K562 (cell line): ENCODE data around the gene BNIP5. TPM values are rescaled to one million over a fixed set of nuclear protein-coding genes. Genes with fewer than 3 reads are reported as not detected.

Experiments
- C11orf30 ChIP-seq: fragments of 450-650 bp; IDR thresholded peaks from 2 replicates; pipeline ENCODE4 v1.6.1; 2016; ENCODE audit warnings: low read depth, mild to moderate bottlenecking
- CBX2 ChIP-seq: fragments of 200-600 bp; sonication (generic); IDR thresholded peaks from one replicate; pipeline ENCODE4 v1.6.1; 2012; ENCODE audit warnings: mild to moderate bottlenecking, low read length, inconsistent platforms; ENCODE audit not compliant: insufficient read depth, poor library complexity, severe bottlenecking
- FOXA3 ChIP-seq, 2 experiments: fragments of 450-650 bp in 1 of 2; sonication (generic) in 1 of 2; formaldehyde crosslinking; IDR thresholded peaks in 1 of 2; conservative IDR thresholded peaks in 1 of 2; 2 replicates each; pipeline versions ENCODE4 v1.4.0 to v1.8.0; 2020 to 2022; ENCODE audit warnings: mild to moderate bottlenecking in 2 of 2, missing genetic modification reagents in 1 of 2
- FOXP1 ChIP-seq: sonication (generic); formaldehyde crosslinking; IDR thresholded peaks from 2 replicates; pipeline ENCODE4 v1.8.0; 2022; ENCODE audit warnings: mild to moderate bottlenecking, missing genetic modification reagents
- GATAD2B ChIP-seq: fragments of 450-650 bp; IDR thresholded peaks from 2 replicates; pipeline ENCODE4 v1.6.1; 2017; ENCODE audit warnings: mild to moderate bottlenecking, borderline replicate concordance
- IFI16 ChIP-seq: fragments of 250-450 bp; sonication (Bioruptor Pico); IDR thresholded peaks from 2 replicates; pipeline ENCODE4 v2.1.2; 2022; ENCODE audit warnings: mild to moderate bottlenecking, inconsistent platforms
- MAFK ChIP-seq: IDR thresholded peaks from 2 replicates; pipeline ENCODE4 v1.6.1; 2011; ENCODE audit warnings: low read length, improper control_type of control experiment
- MYNN ChIP-seq, 2 experiments: sonication (generic); formaldehyde crosslinking in 1 of 2; IDR thresholded peaks; 2 replicates each; pipeline versions ENCODE4 v1.5.0 to v1.6.1; 2016 to 2020; ENCODE audit warnings: antibody characterized with exemption in 1 of 2, missing genetic modification reagents in 1 of 2
- SMAD4 ChIP-seq: fragments of 250-450 bp; sonication (Bioruptor Pico); conservative IDR thresholded peaks from 2 replicates; pipeline ENCODE4 v1.8.0; 2021; ENCODE audit warnings: inconsistent platforms, mild to moderate bottlenecking, moderate library complexity
- SP1 ChIP-seq: sonication (generic); formaldehyde crosslinking; IDR thresholded peaks from 2 replicates; pipeline ENCODE4 v1.8.1; 2022; ENCODE audit warnings: mild to moderate bottlenecking, missing genetic modification reagents
- TAF7 ChIP-seq: fragments of 450-650 bp; IDR thresholded peaks from 2 replicates; pipeline ENCODE4 v1.6.1; 2016; ENCODE audit warnings: missing genetic modification characterization, missing compliant biosample characterization
- XRCC4 ChIP-seq: IDR thresholded peaks from one replicate; pipeline ENCODE4 v1.6.1; 2011; ENCODE audit not compliant: insufficient read depth, insufficient read length; ENCODE audit errors: extremely low read depth
- YY1 ChIP-seq, 3 experiments: IDR thresholded peaks; 2 replicates each; pipeline ENCODE4 v1.6.1; 2011; ENCODE audit warnings: low read length in 2 of 3, mild to moderate bottlenecking in 2 of 3, moderate library complexity in 2 of 3, borderline replicate concordance in 1 of 3, control low read depth in 1 of 3, low read depth in 1 of 3; ENCODE audit not compliant: insufficient read depth in 3 of 3, insufficient replicate concordance in 2 of 3, control insufficient read depth in 1 of 3, insufficient read length in 1 of 3; ENCODE audit errors: extremely low read depth in 1 of 3
- ZBED1 ChIP-seq: IDR thresholded peaks from 2 replicates; pipeline ENCODE4 v1.6.1; 2014
- ZNF212 ChIP-seq: fragments of 450-650 bp; formaldehyde crosslinking; IDR thresholded peaks from 2 replicates; pipeline ENCODE4 v1.4.0; 2020; ENCODE audit warnings: mild to moderate bottlenecking
- ZSCAN32 ChIP-seq: fragments of 450-650 bp; formaldehyde crosslinking; IDR thresholded peaks from 2 replicates; pipeline ENCODE4 v1.4.0; 2020; ENCODE audit warnings: mild to moderate bottlenecking, moderate library complexity
- polyA plus RNA-seq, 8 experiments: library from polyadenylated mRNA; depleted of rRNA in 4 of 8; stranded (reverse) in 5 of 8; unstranded in 3 of 8; fragments of >200 nt; fragmentation: Nextera tagmentation in 2 of 8; fragmentation: Illumina TruSeq in 1 of 8; extraction: Ambion mirVana in 2 of 8; extraction: Trizol in 1 of 8; gene quantifications; 2 replicates each; pipeline versions ENCODE4 v1.2.1 to v1.2.3, GENCODE V29; 2011 to 2014; ENCODE audit warnings: inconsistent platforms in 1 of 8, missing spikeins in 1 of 8
- total RNA-seq, 7 experiments: library from RNA; depleted of rRNA in 6 of 7; stranded (reverse); fragments of >200 nt in 6 of 7; fragmentation: Illumina TruSeq in 2 of 7; extraction: Trizol in 2 of 7; gene quantifications; 2 replicates each; pipeline versions ENCODE4 v1.2.1 to v1.2.3, GENCODE V29; 2011 to 2021; ENCODE audit warnings: low replicate concordance in 1 of 7
- TF ChIP-seq, protein P1 (sequence below): fragments of 450-650 bp; IDR thresholded peaks from 2 replicates; pipeline ENCODE4 v1.6.1; 2016; ENCODE audit warnings: missing biosample characterization, missing genetic modification characterization
- TF ChIP-seq, protein P2 (sequence below): fragments of 450-650 bp; IDR thresholded peaks from 2 replicates; pipeline ENCODE4 v1.6.1; 2017; ENCODE audit warnings: mild to moderate bottlenecking, moderate library complexity
- TF ChIP-seq, protein P3 (sequence below): fragments of 250-450 bp; sonication (Bioruptor Pico); IDR thresholded peaks from 2 replicates; pipeline ENCODE4 v1.8.0; 2021; ENCODE audit warnings: moderate library complexity, mild to moderate bottlenecking, inconsistent platforms
- TF ChIP-seq, protein P4 (sequence below): fragments of 450-650 bp; formaldehyde crosslinking; IDR thresholded peaks from 2 replicates; pipeline ENCODE4 v1.4.0; 2020; ENCODE audit warnings: mild to moderate bottlenecking, moderate library complexity
- TF ChIP-seq, protein P5 (sequence below), 2 experiments: fragments of 450-650 bp; conservative IDR thresholded peaks; 2 replicates each; pipeline ENCODE4 v1.6.1; 2017; ENCODE audit warnings: mild to moderate bottlenecking in 2 of 2, moderate library complexity in 2 of 2

The BNIP5 gene
- total and polyA plus RNA-seq, 9 of the 15 experiments (the other 6 are each of a cell fraction or from before 2014, with no cell fraction given), result not detected

DNA sequence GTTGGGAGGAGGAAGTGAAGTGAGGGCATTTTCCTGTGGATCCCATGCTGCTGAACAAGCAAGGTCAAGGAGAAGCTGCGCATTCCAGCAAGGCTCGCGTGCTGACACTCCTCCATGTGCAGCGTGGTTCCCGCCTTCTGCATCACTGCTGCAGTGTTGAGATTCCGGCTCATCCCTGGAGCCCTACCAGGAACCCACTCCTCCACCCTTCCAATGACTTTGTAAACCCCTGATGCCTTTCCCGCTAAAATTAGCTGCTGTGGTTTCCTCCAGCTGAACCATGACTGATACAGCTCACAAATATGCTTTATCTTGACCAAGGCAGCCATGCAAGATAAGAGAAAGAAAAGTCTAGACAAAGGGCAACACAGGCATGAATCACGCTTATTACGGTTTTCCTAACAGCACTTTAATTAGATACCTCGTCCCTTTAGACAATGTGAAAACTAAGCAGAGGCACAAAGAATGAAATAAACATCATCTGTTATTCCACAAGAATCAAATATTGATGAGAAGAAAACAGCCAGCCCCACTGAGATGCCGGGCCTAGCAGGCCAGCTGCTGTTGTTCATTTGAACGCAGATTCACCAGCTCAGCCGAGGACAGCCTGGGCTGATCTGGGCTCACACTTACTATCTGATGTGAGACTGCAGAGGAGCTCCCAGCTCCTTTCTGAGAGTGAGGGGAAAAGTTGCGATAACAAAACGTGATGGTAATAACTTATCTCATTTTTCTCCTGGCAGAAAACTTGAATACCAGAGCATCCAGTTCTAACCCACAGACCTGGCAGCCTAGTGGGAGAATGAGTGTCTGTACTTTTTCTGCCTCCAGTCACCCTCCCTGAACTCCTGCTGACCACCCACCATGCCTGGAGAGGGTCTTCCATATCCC is 14.2 kb upstream of the BNIP5 start (continued):
- TF ChIP-seq, protein P1, sequence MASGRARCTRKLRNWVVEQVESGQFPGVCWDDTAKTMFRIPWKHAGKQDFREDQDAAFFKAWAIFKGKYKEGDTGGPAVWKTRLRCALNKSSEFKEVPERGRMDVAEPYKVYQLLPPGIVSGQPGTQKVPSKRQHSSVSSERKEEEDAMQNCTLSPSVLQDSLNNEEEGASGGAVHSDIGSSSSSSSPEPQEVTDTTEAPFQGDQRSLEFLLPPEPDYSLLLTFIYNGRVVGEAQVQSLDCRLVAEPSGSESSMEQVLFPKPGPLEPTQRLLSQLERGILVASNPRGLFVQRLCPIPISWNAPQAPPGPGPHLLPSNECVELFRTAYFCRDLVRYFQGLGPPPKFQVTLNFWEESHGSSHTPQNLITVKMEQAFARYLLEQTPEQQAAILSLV, result no peak
- peak; percentile 87 for TF ChIP-seq MYNN (IDR thresholded peaks at IDR 0.05)
- no peak for TF ChIP-seq MYNN (CRISPR knock-in tag; IDR thresholded peaks at IDR 0.05)
- TF ChIP-seq, protein P2, sequence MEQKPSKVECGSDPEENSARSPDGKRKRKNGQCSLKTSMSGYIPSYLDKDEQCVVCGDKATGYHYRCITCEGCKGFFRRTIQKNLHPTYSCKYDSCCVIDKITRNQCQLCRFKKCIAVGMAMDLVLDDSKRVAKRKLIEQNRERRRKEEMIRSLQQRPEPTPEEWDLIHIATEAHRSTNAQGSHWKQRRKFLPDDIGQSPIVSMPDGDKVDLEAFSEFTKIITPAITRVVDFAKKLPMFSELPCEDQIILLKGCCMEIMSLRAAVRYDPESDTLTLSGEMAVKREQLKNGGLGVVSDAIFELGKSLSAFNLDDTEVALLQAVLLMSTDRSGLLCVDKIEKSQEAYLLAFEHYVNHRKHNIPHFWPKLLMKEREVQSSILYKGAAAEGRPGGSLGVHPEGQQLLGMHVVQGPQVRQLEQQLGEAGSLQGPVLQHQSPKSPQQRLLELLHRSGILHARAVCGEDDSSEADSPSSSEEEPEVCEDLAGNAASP, result no peak
- TF ChIP-seq GATAD2B, result peak; percentile 91; the same call in 1 of the 2 replicates
- peak; percentile 94 for TF ChIP-seq ZBED1
- peak; percentile 67 for TF ChIP-seq SP1 (CRISPR knock-in tag)
- TF ChIP-seq MAFK, result no peak
- TF ChIP-seq FOXA3 (CRISPR knock-in tag; conservative IDR thresholded peaks at IDR 0.05 in 1 of 2, IDR thresholded peaks at IDR 0.05 in 1 of 2), result peak in 1 of 2 experiments; percentile 78; a peak in 3 of 4 replicates
- TF ChIP-seq, protein P3, sequence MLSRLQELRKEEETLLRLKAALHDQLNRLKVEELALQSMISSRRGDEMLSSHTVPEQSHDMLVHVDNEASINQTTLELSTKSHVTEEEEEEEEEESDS (CRISPR knock-in tag), result no peak
- TF ChIP-seq ZSCAN32 (CRISPR knock-in tag), result no peak
- peak; percentile 100 for TF ChIP-seq SMAD4
- TF ChIP-seq, protein P4, sequence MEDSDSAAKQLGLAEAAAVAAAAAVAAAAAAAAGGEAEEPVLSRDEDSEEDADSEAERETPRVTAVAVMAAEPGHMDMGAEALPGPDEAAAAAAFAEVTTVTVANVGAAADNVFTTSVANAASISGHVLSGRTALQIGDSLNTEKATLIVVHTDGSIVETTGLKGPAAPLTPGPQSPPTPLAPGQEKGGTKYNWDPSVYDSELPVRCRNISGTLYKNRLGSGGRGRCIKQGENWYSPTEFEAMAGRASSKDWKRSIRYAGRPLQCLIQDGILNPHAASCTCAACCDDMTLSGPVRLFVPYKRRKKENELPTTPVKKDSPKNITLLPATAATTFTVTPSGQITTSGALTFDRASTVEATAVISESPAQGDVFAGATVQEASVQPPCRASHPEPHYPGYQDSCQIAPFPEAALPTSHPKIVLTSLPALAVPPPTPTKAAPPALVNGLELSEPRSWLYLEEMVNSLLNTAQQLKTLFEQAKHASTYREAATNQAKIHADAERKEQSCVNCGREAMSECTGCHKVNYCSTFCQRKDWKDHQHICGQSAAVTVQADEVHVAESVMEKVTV, result 0 out of 2 replicates have a peak, but pooled peaks have one; percentile 20
- peak; percentile 10; the same call in 1 of the 2 replicates for TF ChIP-seq C11orf30
- TF ChIP-seq, protein P5, sequence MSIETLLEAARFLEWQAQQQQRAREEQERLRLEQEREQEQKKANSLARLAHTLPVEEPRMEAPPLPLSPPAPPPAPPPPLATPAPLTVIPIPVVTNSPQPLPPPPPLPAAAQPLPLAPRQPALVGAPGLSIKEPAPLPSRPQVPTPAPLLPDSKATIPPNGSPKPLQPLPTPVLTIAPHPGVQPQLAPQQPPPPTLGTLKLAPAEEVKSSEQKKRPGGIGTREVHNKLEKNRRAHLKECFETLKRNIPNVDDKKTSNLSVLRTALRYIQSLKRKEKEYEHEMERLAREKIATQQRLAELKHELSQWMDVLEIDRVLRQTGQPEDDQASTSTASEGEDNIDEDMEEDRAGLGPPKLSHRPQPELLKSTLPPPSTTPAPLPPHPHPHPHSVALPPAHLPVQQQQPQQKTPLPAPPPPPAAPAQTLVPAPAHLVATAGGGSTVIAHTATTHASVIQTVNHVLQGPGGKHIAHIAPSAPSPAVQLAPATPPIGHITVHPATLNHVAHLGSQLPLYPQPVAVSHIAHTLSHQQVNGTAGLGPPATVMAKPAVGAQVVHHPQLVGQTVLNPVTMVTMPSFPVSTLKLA (conservative IDR thresholded peaks at IDR 0.05), result peak; percentile 59 to 77
- no peak for TF ChIP-seq IFI16 (CRISPR knock-in tag)
- no peak for TF ChIP-seq ZNF212
- TF ChIP-seq YY1 (IDR thresholded peaks at IDR 0.05; ENCODE audit: borderline replicate concordance in 1 of 3, control insufficient read depth in 1 of 3, extremely low read depth in 1 of 3, insufficient read depth in 3 of 3, insufficient read length in 1 of 3, insufficient replicate concordance in 2 of 3, low read depth in 1 of 3, low read length in 2 of 3), result no peak
- no peak for TF ChIP-seq TAF7 (tag)
- no peak; the same call in 1 of the 2 replicates for TF ChIP-seq FOXP1
- TF ChIP-seq XRCC4, result no peak
- no peak for TF ChIP-seq CBX2
